Measurements from ENCODE around the gene AJAP1.
A peak's percentile ranks its signal among the peaks of the same experiment; 100 is the strongest.
"Not testable (repeated sequence)": the region's sequence is repeated elsewhere in the genome, so short reads cannot be mapped to it uniquely, and the experiment has no call there.

AJAP1 gene

DNA sequence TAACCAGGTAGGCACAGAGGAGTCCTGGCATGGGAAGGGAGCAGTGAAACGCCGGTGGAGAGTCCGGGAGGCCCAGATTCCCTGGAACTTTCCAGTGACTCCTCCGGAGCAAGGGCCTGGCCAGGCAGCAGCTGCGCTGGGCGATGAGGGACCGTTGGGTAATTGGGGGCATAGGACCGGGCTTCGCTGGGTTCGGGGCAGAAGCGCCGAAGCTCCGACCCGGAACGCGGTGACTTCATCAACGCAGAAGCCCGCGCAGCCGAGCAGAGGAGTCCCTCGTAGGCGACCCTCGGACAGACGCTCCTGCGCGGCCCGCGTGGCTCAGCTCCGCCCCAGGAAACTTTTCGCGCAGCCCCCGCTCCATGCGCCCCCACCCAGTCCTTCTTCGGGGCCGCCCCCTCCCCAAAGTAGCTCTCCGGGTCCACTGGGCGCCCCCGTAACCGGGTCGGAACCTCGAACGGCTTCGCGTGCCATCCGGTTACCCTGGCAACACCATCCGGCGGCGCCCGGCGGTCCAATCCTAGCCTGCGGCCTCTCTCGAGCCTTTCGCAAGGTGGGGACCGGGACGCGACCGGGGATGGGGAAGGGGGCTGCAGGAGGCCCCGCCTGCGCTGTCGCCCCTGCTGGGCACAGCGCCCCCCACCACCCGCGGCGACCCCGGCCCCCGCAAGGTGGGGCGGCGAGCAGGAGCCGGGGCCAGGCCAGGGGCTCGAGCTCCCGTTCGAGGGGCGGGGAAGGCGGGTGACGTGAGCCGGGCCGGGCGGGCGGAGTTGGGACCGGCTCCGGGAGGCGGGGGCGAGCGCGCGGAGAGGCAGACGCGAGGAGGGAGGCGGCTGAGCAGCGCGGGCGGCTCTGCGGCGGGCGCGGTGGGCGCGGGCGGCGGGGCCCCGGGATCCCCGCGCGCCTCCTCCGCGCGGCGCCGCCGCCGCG, at the start of gene AJAP1:
Gene AJAP1, plus strand, starts transcription at position 814 of the 930 bp plus-strand sequence. CDS start 817 bp downstream, outside the sequence.
- DNase-seq (ENCODE audit: low spot score) = peak; percentile 81

GRCh38 chr1:4605158-4605557, 49.3 kb upstream of the AJAP1 start:
- DNase-seq (ENCODE audit: low spot score) = no peak

DNA sequence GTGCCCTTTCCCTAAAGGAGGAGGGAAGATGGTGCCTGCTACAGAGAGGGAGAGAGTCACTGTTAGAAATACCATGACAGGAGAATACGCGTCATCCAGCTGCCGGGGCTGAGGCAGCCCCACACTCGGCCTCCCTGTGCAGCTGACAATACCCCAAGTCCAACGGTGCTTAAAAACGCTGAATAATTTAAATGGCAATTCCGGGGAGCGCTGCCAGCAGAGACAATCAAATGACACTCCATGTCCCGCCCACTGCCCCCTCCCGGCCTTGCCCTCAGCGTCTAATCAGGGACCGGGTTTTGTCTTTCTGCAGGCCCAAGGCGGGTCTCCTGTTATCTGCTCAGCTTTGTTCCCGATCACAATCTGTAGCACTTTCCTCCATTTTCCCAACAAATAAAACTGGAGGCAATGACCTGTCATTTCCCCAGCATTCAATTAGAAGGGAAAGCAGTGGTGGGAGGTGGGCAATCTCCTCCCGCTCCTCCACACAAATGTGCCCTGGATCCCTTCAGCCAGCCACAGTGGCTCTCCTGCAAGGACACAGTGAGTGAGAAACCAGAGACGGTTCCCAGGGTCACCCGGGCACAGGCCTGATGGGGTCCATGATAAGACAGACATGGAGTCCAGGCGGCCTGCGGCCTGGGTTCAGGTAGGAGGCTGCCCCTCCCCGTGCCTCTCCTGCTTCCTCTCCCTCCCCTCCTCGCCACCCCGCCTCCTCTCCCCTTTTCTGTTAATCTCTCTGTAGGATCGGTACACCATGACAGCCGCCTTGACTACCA, 42.7 kb upstream of the AJAP1 start:
- DNase-seq (ENCODE audit: low spot score) = no peak

DNA sequence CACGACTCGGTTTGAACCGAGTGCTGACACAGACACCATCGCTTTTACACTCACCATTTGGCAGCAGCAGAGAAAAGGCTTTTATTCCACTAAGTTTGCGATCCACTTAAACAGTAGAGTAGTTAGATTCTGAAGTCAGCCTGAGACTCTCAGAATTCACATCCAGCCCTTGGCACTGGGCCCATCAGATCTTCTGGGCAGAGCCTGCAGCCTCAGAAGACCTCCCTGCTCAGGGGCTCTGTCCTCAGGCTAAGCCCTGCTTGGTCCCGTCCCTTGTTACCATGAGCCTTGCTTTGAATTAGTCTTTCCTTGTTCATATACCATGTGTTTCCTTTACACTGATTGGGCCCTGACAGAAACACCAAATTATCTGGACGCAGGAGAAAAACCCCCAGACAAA, 41.4 kb upstream of the AJAP1 start:
- no peak for DNase-seq (ENCODE audit: low spot score)

DNA sequence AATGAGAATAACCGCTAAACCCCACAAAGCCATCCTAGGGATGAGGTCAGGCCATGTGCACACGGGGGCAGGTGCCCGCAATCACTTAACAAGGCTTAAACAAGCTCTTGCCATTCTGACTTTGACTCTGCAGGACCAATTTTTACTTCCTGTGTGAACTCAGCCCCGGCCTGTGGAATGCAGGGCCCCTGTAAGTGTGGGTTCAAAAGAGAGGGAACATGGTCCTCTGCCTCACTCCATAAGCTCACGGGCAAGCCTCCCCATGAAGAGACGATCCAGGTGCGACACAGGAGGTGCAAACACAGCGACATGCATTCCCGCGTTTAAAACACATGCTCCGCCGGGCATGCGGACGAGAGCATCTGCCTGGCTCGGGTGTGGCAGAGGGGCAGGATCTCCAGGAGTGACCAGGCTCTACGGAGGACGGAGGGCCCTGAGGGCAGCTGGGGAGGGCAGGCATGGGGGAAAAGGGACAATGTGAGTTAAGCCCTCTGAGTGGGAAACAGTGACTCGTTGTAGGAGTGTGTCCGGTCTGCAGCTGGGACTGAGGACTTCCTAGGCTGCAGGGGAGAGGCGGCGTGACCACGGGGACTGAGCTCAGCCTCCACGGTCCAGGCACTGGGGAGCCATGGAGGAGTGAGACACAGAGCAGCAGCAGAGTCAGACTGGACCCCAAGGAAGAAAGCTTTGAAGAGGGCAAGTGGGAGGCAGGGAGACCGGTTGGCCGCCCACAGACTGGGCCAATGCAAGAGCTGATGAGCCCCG, 40.6 kb upstream of the AJAP1 start:
- DNase-seq (ENCODE audit: low spot score) = no peak

- no peak for DNase-seq (ENCODE audit: low spot score)
Measured at GRCh38 chr1:4614371-4615137, 39.9 kb upstream of the AJAP1 start.

DNA sequence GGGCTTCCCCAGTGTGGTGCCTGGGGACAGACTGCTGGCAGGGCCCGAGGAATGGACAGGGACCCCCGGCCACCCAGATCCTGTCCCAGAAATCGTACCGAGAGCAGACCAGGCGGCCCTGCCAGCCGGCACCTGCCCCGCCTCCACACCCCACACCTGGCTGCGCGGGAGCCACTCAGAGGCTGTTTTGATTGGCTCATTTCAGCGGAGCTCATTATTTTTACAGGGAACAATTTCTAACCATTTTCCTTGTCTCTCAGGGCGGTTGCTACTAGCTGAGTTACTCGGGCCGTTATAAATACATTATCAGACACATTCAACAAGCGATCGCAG, 39.3 kb upstream of the AJAP1 start:
- DNase-seq (ENCODE audit: low spot score) = no peak

GRCh38 chr1:4615501-4615900, 38.9 kb upstream of the AJAP1 start:
- no peak for DNase-seq (ENCODE audit: low spot score)

GRCh38 chr1:4616831-4617465, 37.5 kb upstream of the AJAP1 start:
- DNase-seq (ENCODE audit: low spot score) = no peak

GRCh38 chr1:4617506-4617905, 36.9 kb upstream of the AJAP1 start:
- no peak for DNase-seq (ENCODE audit: low spot score)

DNA sequence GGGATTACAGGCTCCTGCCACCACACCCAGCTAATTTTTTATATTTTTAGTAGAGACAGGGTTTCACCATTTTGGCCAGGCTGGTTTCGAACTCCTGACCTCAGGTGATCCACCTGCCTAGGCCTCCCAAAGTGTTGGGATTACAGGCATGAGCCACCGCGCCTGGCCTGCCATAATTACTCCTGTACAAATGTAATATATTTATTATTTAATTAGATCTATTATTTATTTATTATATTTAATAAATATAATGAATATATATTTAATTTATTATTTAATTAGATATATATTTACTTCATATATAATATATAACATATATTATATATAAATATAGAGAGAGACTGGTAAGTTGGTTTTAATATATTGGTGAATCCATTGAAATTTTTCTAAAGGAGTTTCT, 35.6 kb upstream of the AJAP1 start:
- DNase-seq (ENCODE audit: low spot score) = not testable (repeated sequence)

GRCh38 chr1:4621646-4622045, 32.8 kb upstream of the AJAP1 start:
- no peak for DNase-seq (ENCODE audit: low spot score)

- DNase-seq (ENCODE audit: low spot score) = no peak
Measured at GRCh38 chr1:4622821-4623220, 31.6 kb upstream of the AJAP1 start.

DNA sequence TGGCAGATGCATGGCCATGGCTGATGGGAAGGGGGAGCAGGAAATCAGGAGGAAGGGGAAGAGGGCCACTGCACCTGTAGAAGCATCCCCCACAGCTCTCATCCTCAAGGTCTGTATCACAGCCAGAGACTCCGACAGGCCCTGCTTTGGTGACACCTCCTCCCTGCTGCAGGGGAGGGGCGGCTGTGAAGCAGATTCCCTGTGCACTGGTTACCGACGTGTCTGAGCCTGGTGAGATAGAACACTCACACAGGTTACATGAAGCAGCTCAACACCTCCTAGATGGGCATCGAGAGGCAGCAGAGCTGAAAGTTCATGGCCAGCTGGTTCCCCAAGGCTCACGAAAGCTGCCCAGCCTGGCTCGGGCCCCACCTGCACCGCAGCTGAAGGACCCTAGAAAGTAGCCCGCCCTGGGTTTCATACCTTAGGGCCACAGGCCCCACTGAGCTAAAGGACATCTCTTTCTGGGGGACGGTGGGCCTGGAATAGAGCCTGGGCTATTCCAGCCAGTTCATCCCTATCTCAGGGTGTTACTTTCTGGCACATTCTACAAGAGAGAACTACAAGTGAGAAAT, 30.2 kb upstream of the AJAP1 start:
- DNase-seq (ENCODE audit: low spot score) = no peak

DNA sequence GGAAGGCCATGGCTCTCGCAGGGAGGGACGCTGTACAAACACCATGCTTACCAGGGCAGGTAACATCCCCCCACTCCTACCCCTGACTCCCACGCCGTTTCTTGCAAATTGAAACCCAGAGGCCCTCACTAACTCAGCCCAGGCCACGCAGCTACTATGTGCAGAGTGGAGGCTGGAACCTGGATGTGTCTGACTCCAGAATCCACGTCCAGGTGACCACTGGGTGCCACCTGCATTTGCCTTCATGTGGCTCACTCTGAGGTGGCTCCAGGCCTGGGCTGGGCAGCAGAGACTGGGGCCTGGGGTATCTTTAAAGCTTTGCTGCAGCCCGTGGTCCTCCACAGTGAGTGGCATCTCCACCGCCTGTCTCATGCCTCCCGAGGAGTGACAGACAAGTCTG, 29.6 kb upstream of the AJAP1 start:
- DNase-seq (ENCODE audit: low spot score) = no peak

GRCh38 chr1:4626061-4626460, 28.3 kb upstream of the AJAP1 start:
- no peak for DNase-seq (ENCODE audit: low spot score)

DNA sequence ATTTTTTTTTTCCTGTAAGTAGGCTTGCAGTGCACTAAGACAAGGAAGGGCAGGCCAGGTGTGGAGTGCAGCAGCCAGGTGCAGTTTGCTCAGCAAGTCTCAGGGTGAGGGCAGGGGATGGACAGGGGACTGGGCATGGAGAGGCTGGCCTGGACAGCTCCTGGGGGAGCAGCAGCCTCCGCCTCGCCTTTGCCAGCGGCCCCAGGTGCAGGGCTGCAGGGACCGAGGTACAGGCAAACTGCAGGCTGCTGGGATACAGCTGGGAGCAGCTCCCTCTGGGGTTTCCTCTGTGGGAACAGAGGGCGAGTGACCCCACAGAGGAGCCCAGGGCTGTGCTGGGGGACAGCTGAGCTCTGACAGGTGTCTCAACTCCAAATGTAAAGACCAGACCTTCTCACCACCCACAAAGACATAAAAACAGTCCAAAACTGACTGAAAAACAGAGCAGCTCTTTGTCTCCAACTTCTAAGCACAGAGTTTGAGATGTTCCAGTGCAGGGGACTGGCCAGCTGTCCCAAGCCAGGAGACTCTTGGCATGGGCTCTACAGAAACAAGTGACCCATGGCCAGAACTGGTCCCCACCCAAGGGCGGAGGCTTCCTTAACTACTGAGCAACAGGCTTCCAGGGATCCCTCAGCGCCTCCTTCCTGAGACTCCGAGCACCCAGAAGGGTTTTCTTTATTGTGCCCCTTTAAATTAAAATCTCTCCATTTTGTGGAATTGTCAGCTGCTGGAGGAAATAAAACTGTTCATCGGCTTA, 27.7 kb upstream of the AJAP1 start:
- no peak for DNase-seq (ENCODE audit: low spot score)

DNA sequence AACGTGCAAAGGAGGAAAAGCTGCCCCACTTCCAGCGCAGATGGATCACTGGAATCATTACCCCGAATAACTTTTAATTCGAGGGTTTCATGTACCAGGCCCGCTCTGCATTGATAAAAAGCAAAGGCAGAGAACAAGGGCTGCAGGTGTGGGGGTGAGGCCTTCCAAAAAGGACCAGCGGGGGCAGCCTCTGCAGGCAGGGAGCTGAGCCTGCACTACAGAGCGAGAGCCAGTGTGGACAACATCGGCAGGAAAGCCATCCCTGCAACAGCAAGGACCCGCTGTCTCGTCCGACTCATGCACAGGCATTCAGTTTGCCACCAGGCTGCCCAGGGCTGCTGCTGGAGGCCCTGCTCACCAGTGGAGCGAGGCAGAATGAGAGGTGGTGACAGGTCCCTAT, 27.1 kb upstream of the AJAP1 start:
- no peak for DNase-seq (ENCODE audit: low spot score)

GRCh38 chr1:4628992-4629391, 25.4 kb upstream of the AJAP1 start:
- no peak for DNase-seq (ENCODE audit: low spot score)

- no peak for DNase-seq (ENCODE audit: low spot score)
Measured at GRCh38 chr1:4630561-4630960, 23.8 kb upstream of the AJAP1 start.
